Measurements from ENCODE around the gene CPA2.

CPA2 gene

DNA sequence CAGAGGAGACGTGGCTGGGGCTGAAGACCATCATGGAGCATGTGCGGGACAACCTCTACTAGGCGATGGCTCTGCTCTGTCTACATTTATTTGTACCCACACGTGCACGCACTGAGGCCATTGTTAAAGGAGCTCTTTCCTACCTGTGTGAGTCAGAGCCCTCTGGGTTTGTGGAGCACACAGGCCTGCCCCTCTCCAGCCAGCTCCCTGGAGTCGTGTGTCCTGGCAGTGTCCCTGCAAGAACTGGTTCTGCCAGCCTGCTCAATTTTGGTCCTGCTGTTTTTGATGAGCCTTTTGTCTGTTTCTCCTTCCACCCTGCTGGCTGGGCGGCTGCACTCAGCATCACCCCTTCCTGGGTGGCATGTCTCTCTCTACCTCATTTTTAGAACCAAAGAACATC is 56.0 kb downstream of the CPA2 start:
- no peak for DNase-seq (ENCODE audit: extremely low spot score)
- ChIA-PET POLR2A (no interaction called here), CTCF (interaction anchor here (2.3 kb wide), 1 partner anchor 10 kb away, joined by 9 read pairs; no protein-coding TSS in a partner anchor)
- TF ChIP-seq, protein P1, sequence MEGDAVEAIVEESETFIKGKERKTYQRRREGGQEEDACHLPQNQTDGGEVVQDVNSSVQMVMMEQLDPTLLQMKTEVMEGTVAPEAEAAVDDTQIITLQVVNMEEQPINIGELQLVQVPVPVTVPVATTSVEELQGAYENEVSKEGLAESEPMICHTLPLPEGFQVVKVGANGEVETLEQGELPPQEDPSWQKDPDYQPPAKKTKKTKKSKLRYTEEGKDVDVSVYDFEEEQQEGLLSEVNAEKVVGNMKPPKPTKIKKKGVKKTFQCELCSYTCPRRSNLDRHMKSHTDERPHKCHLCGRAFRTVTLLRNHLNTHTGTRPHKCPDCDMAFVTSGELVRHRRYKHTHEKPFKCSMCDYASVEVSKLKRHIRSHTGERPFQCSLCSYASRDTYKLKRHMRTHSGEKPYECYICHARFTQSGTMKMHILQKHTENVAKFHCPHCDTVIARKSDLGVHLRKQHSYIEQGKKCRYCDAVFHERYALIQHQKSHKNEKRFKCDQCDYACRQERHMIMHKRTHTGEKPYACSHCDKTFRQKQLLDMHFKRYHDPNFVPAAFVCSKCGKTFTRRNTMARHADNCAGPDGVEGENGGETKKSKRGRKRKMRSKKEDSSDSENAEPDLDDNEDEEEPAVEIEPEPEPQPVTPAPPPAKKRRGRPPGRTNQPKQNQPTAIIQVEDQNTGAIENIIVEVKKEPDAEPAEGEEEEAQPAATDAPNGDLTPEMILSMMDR (IDR thresholded peaks at IDR 0.05; ENCODE audit: control extremely low read depth, extremely low read depth, low read depth, missing control alignments), result no peak

DNA sequence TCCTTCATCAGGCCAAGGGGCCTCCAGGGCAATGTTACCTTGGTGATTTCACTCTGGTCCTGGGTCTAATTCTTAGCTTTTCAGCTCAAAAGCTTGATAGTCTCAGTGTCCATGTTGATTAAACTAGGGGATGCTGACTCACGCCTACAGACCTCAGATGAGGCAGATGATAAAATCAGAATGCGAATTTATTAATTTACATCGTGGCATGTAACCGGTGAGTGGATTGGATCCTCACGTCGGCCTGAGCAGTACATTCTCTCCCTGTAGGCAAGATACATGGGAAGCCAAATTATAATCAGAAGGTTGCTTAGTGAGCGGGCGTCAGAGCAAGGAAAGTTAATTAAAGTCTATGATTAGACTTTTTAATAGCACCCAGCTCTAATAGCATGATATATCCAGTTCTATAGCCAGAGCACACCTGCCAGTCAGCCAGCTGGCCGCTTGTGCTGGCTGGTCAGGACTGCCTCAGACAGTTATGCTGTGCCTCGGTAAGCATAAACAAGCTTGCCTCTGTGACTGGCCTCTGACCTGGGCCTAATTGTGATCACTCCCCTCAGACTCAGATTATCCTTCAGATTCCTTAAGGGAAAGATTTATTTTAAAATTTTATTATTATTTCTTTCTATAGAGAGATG is 57.8 kb downstream of the CPA2 start:
- CTCF ChIA-PET, result interaction anchor here (1.0 to 1.3 kb wide), 3 partner anchors 9 to 17 kb away, joined by 3 to 4 read pairs (median 3); no protein-coding TSS in a partner anchor
- POLR2A ChIA-PET, result no interaction called here
- DNase-seq (ENCODE audit: extremely low spot score), result no peak
- TF ChIP-seq, protein P1 (IDR thresholded peaks at IDR 0.05; ENCODE audit: control extremely low read depth, extremely low read depth, low read depth, missing control alignments), result no peak

DNA sequence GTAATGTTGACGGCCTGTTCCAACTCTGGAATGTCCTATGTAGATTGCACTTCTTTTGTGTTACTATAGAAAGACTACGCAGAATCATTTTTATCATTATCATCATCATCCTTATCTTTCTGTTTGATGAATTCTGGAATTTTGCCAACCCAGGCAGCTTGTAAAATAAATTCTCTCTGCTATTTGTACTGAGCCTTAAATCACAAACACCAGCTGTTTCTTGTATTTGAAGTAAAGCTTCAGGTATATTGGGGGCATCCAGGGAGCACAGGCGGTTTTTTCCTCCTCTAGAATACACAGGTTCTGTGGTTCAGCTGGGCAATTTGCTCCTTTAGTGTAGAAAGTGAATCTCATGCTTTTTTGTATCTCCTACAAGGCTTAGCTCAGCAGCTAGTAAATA is 63.0 kb downstream of the CPA2 start:
- CTCF ChIA-PET, result interaction anchor here (1.6 kb wide), 2 partner anchors 9 to 115 kb away, joined by 3 to 4 read pairs; no protein-coding TSS in a partner anchor
- POLR2A ChIA-PET, result no interaction called here
- DNase-seq (ENCODE audit: extremely low spot score), result no peak
- TF ChIP-seq, protein P1 (IDR thresholded peaks at IDR 0.05; ENCODE audit: control extremely low read depth, extremely low read depth, low read depth, missing control alignments), result no peak

DNA sequence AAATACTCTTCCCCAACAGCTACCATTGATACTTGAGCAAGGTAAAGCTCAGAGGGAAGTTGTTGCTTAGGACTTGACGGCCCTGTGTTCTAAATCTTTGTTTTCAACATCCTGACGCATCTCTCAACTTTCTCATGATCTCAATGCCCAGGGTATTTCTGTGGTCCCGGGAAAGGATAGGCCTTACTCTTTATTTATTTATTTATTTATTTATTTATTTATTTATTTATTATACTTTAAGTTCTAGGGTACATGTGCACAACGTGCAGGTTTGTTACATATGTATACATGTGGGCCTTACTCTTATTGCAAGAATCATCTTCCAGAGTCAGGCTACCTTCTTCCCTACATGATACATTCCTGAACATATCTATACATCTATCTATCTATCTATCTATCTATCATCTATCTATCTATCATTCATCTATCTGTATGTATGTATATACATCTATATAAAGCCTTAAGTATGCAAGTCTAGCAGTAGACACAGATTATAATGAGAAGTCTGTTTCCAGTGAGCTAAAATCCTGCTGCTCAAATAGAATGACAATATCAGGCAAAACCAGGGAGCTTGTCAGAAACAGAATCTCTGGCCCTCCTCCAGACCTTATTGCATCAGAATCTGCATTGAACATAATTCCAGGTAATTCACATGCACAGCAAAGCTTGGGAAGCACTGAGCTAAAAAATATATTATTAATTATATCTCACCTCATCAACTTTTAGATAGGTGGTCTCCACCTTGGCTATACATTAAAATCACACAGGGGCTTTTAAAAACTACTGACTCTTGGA is 65.8 kb downstream of the CPA2 start:
- TF ChIP-seq, protein P1 (IDR thresholded peaks at IDR 0.05; ENCODE audit: control extremely low read depth, extremely low read depth, low read depth, missing control alignments), result no peak
- ChIA-PET CTCF (interaction anchor here (1.4 to 2.0 kb wide), 5 partner anchors 7 to 86 kb away, joined by 3 to 9 read pairs (median 3); partner anchors contain the start of gene CPA5), POLR2A (no interaction called here)
- DNase-seq (ENCODE audit: extremely low spot score), result no peak

DNA sequence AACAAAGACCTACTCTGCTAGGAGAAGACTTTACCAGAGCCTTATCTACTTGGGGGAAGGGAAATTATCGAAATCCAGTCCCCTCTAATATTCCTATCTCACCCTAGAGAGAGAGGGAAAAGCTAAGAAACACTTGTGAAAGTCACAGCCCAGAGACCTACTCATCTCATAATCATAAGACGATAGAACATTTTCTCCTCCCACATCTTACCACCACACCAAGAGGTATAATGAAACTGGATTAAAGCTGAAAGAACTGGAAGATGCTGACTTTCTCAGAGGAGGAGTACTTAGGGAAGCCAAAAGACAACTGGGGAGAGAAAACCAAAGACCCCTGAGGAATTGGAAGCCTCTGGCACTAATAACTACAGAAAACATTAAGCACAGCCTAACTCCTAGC is 67.2 kb downstream of the CPA2 start:
- TF ChIP-seq, protein P1 (IDR thresholded peaks at IDR 0.05; ENCODE audit: control extremely low read depth, extremely low read depth, low read depth, missing control alignments), result no peak
- ChIA-PET CTCF (interaction anchor here (1.6 to 1.8 kb wide), 2 partner anchors 9 to 41 kb away, joined by 3 to 4 read pairs; partner anchors contain the start of gene CPA4), POLR2A (no interaction called here)
- no peak for DNase-seq (ENCODE audit: extremely low spot score)

GRCh38 chr7:130334274-130334673 is 67.6 kb downstream of the CPA2 start:
- ChIA-PET POLR2A (no interaction called here), CTCF (interaction anchor here (1.6 to 1.8 kb wide), 2 partner anchors 9 to 41 kb away, joined by 3 to 4 read pairs; partner anchors contain the start of gene CPA4)
- DNase-seq (ENCODE audit: extremely low spot score), result no peak
- TF ChIP-seq, protein P1 (IDR thresholded peaks at IDR 0.05; ENCODE audit: control extremely low read depth, extremely low read depth, low read depth, missing control alignments), result no peak
